GM18870 (cell line): ENCODE results near the gene CD81.

ENCODE experiments used
- ATAC-seq: cut with Tn5 transposase; IDR thresholded peaks from one replicate; pipeline ENCODE4 v1.9.1; 2021; ENCODE audit warnings: moderate library complexity; ENCODE audit not compliant: unreplicated experiment

Gene CD81

DNA sequence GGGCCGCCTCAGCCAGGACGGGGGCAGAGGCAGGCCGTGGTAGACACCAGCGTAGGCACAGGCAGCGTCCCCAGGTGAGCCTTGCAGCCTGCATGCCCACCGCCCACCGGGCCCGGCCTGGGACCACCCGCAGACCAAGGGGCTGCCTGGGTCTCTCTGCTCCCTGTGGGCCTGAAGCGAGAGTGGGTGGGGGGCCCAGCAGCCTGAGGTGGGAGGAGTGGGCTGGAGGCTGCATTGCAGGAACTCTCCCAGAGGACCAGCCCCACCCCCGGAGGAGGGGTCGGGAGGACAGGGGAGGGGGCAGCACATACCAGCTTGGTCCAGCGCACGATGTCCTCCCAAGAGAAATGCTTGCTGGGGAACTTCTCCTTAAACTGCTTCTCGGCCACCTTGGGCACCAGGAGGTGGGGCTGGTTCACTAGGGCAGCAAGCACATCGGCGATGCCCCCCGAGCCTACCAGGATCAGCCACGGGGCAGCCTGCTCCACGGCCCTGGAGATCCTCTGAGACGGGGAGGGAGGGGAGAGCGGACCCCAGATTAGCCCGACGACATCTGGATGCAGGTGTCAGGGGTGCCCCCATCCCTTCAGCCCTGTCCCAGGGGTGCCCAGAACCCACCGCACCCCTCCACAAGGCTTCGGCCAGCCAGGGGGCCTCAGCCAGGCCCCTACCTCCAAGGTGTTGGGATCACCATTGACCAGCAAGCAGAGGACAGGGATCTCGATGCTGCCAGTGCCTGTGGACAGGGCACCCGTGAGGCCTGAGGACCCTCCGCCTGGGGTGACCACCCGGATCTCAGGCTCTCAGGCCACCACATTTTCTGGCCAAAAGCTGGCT lies 41.0 kb downstream of the CD81 start:
- ATAC-seq: no peak

- ATAC-seq: no peak
These were observed 41.7 kb downstream of the CD81 start for GRCh38 chr11:2418693-2419360.

DNA sequence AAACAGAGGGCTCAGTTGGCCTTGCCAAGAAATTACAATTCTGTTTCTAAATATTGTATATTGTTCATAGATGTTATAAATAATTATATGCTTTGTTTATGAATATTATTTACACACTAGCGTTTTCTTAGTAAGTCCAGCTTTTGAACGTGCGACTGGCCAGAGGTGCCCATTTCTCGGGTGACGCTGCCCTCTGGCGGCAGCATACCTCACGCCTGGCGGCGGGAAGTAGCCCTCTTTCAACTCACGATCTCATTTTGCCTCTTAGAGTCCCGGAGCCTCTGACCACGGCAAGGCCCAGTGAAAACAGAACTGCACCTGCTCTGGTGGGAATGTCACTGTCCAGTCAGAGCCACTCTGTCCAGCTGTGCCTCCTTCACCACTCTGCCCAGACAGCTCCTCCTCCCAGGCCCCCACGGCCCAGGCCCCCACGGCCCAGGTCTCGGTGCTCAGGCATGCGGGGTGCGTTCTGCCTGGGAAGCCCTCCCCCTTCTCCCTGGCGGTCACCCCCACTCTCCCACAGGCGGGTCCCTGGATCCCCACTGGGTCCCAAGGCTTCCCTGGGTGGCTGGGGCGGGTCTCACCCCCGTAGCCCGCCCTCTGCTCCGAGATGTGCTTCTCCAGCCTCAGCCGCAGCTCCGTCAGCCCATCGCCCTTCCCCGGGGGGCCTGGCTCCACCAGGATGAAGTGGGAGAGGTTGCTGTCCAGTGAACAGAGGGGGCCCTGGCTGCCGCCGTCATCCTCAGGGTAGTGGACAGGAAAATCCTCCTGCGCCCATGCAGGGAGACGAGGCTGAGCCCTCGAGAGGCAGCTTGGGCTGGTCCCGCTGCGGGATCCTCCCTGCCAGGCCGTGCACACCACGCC lies 42.8 kb downstream of the CD81 start:
- no peak for ATAC-seq

- ATAC-seq: no peak
These were observed 43.6 kb downstream of the CD81 start for GRCh38 chr11:2420502-2421225.

GRCh38 chr11:2421226-2421994 lies 44.3 kb downstream of the CD81 start:
- no peak for ATAC-seq

- ATAC-seq: no peak
These were observed 44.9 kb downstream of the CD81 start for GRCh38 chr11:2421996-2422395.

DNA sequence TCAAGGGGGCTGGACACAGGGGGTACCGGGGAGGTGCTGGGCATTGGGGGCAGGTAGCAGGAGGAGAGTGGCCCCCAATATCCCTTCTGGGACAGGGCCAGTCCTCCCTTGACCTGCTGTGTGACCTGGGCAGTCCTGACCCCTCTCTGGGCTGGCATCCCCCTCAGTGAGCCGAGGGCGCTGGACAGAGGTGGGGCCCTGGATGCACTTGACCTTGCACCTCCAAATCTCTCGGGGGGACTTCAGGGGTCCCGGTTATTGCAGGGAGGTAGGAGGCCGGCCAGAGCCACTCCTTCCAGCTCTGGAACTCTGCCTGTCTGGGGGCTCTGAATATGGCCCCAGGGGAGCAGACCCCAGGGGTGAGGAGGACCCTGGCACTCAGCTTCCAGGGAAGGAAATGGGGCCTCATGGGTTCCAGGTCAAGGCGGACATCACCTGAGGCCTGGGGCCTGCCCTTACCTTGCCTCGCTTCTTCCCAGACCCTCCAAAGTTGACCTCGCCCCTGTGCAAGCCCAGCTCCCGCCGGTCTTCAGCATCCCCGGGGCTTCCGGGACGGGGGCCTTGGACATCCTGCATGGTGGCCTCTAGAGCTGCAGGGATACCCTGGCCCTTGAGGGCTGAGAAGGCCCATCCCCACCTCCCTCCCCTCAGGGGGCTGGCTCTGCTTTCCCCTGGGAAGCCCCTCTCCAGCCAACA lies 45.5 kb downstream of the CD81 start:
- no peak for ATAC-seq

DNA sequence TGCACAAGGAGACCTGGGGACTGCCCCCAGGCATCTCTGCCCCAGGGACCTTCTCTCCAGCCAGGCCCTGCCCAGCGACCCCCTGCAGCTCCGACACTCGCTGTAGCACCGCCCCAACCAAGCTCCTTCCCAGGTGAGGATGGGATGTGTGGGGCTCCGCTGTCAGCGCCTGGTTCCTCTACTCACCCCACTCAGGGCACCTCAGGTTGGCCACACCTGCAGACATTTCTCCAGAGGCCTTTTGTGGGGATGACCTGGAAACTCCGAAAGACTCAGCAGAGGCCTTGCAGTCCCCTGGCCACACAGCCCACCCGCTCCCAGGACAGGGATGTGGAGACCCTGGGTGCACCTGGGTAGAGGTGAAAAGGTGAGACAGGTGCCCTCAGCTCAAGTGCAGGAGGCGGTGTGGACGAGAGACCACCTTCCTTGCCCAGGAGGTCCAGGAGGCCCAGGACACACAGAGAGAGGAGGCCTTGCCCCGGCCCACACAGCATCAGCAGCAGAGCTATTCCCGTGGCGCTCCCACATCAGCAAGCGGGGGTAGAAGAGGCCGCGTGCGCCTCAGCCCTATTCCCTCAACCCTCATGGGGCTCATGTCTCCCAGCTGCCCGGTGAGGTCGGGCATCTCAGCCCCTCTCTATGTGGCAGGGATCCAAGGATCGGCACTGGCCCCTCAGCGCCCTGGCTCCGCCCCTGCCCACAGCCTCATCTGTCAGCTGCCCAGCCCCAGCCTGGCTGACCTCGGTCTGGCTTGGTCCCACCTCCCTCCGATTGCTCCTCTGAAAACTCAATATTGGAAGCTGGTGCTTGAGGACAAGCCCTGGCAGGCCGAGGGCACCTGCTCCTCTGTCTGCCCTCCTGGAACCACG lies 46.3 kb downstream of the CD81 start:
- ATAC-seq: no peak

DNA sequence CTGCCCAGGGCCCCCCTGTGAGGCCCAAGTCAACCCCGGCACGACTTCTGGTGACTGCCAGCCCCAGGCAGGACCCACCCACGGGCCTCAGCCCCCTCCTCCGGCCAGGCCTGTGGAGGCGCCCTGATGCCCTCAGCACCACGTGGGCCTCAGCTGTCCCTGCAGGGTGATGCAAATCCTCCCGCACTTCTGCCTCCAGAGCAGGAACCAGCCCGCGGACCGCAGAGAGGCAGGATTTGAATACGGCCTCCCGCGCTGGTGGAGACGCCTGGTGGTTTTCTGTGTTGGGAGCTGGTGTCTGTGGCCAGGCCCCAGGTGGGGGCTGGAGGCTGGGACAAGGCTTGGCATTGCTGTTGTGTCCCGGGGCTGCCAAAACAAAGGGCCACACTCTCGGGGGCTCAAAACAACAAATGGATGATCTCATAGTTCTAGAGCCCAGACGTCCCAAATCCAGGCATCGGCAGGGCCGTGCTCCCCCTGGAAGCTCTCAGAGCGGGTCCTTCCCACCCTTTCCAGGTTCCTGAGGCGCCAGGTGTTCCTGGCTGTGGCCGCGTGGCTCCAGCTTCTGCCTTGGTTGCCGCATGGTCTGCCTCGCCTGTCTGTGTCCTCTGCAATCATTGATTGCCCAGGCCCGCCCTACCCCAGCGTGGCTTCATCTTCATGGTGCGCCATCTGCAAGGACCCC lies 47.8 kb downstream of the CD81 start:
- ATAC-seq: no peak

DNA sequence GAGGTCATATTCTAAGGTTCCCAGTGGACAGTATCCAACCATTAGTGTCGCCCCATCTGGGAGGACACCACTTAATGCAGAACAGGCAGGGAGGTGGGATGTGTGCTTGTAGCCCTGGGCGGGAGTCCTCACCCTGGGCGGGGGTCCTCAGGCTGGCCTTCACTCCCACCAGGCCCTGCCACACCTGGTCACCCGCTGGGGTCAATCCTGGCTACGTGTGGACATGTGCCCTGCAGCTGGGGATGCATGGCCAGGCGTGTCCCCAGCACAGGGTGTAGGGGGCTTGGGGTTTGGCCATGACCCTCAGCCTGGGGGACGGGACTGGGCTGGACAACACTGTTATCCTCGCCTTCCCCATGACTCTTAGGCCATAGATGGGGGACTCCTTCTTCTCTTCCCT lies 48.4 kb downstream of the CD81 start:
- ATAC-seq: no peak

DNA sequence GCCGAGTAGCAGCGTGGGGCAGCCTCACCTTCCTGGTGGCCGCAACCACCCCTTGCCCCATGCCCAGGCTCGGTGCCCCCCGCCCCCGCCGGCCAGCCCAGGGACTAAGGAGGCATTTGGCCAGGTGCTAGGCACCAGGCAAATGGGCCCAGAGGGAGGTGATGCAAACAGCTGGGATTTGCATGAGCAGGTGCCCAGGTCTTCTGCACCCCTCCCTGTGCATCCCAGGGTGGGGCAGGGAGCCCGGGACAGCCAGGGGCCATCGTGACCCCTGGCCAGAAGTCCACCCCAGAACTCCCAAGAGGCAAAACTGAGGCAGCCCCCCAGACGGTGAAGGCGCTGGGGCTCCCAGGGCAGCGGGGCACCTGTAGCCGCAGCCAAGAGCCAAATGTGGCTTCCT lies 49.1 kb downstream of the CD81 start:
- no peak for ATAC-seq

- ATAC-seq: no peak
These were observed 49.9 kb downstream of the CD81 start for GRCh38 chr11:2426826-2427521.

GRCh38 chr11:2427721-2428321 lies 50.7 kb downstream of the CD81 start:
- ATAC-seq: no peak

DNA sequence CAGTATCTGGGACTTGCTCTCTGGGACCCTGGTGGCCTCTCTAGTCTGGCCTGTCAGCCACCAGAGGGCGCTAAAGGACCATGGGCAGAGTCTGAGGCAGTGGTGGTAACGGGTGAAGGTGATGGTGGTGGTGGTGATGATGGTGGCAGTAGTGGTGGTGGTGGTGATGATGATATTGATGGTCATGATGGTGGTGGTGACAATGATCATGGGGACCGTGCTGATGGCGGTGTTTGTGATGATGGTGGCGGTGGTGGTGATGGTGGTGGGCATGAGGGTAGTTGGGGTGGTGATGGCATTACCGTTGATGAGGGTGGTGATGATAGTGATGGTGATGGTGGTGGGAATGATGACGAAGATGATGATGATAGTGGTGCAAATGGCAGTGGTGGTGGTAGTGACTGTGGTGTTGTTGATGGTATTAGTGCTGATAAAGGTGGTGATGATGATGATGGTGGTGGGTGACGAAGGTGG lies 51.2 kb downstream of the CD81 start:
- no peak for ATAC-seq

DNA sequence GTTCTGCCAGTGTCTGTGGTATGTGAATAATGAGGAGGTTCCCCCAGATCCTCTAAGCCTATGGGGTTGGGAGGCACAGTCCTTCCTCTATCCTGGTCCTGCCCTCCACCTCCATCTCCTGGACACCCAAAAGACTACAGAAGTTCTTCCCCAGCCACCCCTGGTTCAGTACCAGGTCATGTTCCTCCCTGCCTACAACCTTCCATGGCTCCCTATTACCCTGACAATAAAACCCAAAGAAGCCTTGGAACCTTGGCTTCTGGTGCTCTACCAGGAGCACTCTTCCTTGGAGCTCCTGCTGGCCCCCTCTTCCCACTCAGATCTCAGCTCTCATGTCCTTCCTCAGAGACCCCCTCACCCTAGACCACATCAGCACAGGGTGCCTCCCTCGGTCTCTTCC lies 54.3 kb downstream of the CD81 start:
- ATAC-seq: no peak

DNA sequence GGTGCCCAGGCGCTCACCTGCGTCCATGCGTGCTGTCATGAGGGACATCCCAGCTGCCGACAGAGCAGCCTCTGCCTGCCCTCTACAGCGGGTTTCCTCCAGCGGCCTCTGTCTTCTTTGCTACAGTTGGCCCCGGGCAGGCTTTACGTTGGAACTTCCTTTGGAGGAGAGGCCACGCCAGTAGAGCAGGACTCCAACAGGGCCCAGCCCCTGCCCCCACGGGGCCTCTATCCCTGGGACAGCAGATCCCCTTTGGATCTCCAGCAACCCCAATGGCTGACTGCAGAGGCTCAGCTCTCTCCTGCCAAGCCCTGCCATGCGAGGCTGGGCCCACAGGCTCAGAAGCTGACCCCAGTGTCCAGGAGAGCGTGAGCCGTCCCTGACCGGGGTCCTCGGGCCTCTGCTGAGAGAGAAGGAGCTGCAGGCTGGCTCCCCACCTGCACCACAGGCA lies 55.1 kb downstream of the CD81 start:
- no peak for ATAC-seq

DNA sequence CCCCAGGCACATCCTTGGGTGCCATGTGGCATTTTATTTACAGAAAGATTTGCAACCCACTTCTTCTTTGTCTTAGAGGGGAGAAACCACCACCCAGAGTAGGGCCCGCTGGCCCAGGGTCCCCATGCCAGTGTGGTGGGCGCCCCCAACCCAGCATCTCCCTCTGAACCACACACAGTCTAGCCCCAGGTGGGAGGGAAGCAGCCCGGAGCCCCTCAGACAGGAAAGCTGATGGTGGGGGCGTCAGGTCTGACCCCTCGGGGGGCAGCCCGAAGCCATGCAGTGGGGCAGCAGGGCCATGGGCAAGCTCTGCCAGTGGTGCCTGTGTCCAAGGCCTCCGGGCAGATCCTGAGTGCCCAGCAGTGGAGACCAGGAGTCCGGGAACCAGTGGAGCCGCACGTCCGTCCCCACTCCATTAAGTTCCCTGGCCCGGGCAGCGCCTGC lies 55.5 kb downstream of the CD81 start:
- no peak for ATAC-seq
